Smooth muscle cell (in vitro differentiated cells): Measurements from ENCODE around the gene CHCHD6. TPM values are rescaled to one million over a fixed set of nuclear protein-coding genes. Genes with fewer than 3 reads are reported as not detected.

ENCODE experiments used
- DNase-seq: peaks from one replicate; lab custom pipeline; 2025; ENCODE audit not compliant: unreplicated experiment; lab: John Stamatoyannopoulos, UW
- H2AFZ ChIP-seq: fragments of 200-600 bp; sonication (generic); 2 replicates; pipeline ENCODE4 v1.6.0; 2016; ENCODE audit warnings: antibody characterized with exemption, low read depth, mild to moderate bottlenecking
- H3F3A ChIP-seq: fragments of 200-600 bp; sonication (generic); 2 replicates; pipeline ENCODE4 v1.6.0; 2017; ENCODE audit warnings: antibody characterized with exemption, low read depth
- H3K27ac ChIP-seq: fragments of 200-600 bp; sonication (generic); 2 replicates; pipeline ENCODE4 v1.5.1; 2016; ENCODE audit warnings: low read depth, mild to moderate bottlenecking
- H3K27me3 ChIP-seq: fragments of 200-600 bp; sonication (generic); 2 replicates; pipeline ENCODE4 v1.6.1; 2016; ENCODE audit warnings: low read depth, mild to moderate bottlenecking
- H3K36me3 ChIP-seq: fragments of 200-600 bp; sonication (generic); 2 replicates; pipeline ENCODE4 v1.5.1; 2016; ENCODE audit warnings: low read depth
- H3K4me1 ChIP-seq: fragments of 200-600 bp; sonication (generic); 2 replicates; pipeline ENCODE4 v1.5.1; 2016; ENCODE audit warnings: low read depth
- H3K4me2 ChIP-seq: fragments of 200-600 bp; sonication (generic); 2 replicates; pipeline ENCODE4 v1.6.0; 2016; ENCODE audit warnings: mild to moderate bottlenecking
- H3K4me3 ChIP-seq: fragments of 200-600 bp; sonication (generic); 2 replicates; pipeline ENCODE4 v1.5.1; 2016; ENCODE audit warnings: mild to moderate bottlenecking
- H3K79me2 ChIP-seq: fragments of 200-600 bp; sonication (generic); 2 replicates; pipeline ENCODE4 v1.6.0; 2016; ENCODE audit warnings: low read depth, mild to moderate bottlenecking
- H3K9ac ChIP-seq: fragments of 200-600 bp; sonication (generic); 2 replicates; pipeline ENCODE4 v1.6.0; 2016; ENCODE audit warnings: low read depth
- H3K9me3 ChIP-seq: fragments of 200-600 bp; sonication (generic); replicated peaks from 2 replicates; pipeline ENCODE4 v1.5.1; 2016; ENCODE audit warnings: low read depth
- H4K20me1 ChIP-seq: fragments of 200-600 bp; sonication (generic); 2 replicates; pipeline ENCODE4 v1.6.0; 2016; ENCODE audit warnings: low read depth
- CTCF ChIP-seq: fragments of 200-600 bp; sonication (generic); IDR thresholded peaks from 2 replicates; pipeline ENCODE4 v1.5.1; 2017; ENCODE audit warnings: borderline replicate concordance, mild to moderate bottlenecking, antibody characterized with exemption; ENCODE audit not compliant: insufficient read depth, poor library complexity, severe bottlenecking
- WGBS: methylation state at CpG from one replicate; pipeline ENCODE4 v1.1.7; 2016; ENCODE audit warnings: low lambda C conversion rate; 5-methylcytosine and 5-hydroxymethylcytosine counted together
- polyA plus RNA-seq: library from polyadenylated mRNA; unstranded; fragments of >200 nt; fragmentation: Nextera tagmentation; extraction: Ambion mirVana; gene quantifications from 2 replicates; pipeline ENCODE4 v1.2.1, GENCODE V29; 2016
- total RNA-seq: library from RNA; depleted of rRNA; stranded (reverse); fragments of >200 nt; gene quantifications from 2 replicates; pipeline ENCODE4 v1.2.3, GENCODE V29; 2014

CHCHD6 gene
- total and polyA plus RNA-seq, 2 experiments from 2014 or later = 6.7 to 27.2 TPM

DNA sequence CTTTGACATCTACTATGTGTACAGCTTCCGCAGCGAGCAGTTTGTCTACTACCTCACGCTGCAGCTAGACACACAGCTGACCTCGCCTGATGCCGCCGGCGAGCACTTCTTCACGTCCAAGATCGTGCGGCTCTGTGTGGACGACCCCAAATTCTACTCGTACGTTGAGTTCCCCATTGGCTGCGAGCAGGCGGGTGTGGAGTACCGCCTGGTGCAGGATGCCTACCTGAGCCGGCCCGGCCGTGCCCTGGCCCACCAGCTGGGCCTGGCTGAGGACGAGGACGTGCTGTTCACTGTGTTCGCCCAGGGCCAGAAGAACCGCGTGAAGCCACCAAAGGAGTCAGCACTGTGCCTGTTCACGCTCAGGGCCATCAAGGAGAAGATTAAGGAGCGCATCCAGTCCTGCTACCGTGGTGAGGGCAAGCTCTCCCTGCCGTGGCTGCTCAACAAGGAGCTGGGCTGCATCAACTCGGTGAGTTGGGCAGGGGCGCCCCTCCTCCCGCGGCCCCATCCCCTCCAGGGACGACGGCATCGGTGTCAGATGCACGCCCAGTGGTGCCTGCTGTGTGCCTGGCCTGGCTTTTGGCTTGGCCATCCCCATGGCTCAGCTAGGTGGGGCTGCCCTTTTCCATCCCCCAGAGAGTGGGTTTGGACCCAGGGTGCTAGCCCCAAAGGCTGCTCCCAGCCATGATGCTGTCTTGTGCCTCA, 285.4 kb downstream of the CHCHD6 start:
- Histone ChIP-seq H4K20me1 (peaks cover 100% of the 10 kb centered on the region), H3K27me3 (no peaks in the 10 kb centered on the region), H3K4me3 (no peak overlapping the region), H3K4me2 (no peak overlapping the region), H3K9me3 (no peaks in the 10 kb centered on the region), H3K4me1 (peaks cover 6% of the 10 kb centered on the region), H3F3A (no peaks in the 10 kb centered on the region), H3K36me3 (no peaks in the 10 kb centered on the region), H3K9ac (no peak overlapping the region), H3K27ac (no peak overlapping the region), H2AFZ (no peak overlapping the region), H3K79me2 (peaks cover 92% of the 10 kb centered on the region)
- 95% methylated on average over 36 of the region's 36 CpGs for WGBS
- no peak for DNase-seq
- TF ChIP-seq CTCF = no peak

DNA sequence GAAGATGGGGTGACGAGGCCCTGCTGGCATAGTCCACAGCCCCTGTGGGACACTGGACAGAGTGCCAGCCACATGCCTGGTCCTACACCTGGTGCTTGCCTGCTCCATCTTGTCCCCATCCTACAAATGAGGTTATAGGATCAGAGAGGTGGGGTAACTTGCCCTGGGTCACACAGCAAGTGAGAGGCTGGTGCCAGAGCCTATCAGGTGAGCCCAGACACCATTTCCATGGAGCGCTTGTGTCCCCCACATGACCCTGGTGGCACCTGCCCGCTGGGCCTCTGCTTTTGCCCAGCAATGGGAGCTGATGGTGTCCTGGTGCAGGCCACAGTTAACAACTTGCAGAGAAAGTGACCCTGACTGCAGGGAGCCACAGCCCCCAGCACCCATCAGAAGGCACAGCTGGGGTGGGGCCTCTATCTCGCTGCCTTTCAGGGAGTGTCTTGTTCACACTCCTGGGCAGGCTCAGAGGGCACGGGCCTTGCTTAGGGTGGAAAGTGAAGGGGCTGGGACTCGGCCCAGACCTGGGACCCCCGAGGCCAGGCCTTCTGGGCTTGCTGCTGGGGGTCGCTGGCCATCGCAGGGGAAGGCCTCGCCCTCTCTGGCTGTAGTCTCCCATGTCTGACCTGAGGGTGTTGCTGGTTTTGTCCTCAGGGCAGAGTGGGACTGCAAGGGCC, 286.1 kb downstream of the CHCHD6 start:
- Histone ChIP-seq H3K4me2 (no peak overlapping the region), H3K4me3 (no peak overlapping the region), H4K20me1 (peaks cover 100% of the 10 kb centered on the region)

GRCh38 chr3:126990890-126991289, 286.9 kb downstream of the CHCHD6 start:
- WGBS = 97% methylated on average over 5 of the region's 5 CpGs
- no peak overlapping the region for H3K9ac ChIP-seq
- H3K36me3 ChIP-seq = no peaks in the 10 kb centered on the region
- H3K4me2 ChIP-seq = no peak overlapping the region
- no peak for TF ChIP-seq CTCF
- H3K4me1 ChIP-seq = no peaks in the 10 kb centered on the region
- H3K79me2 ChIP-seq = peaks cover 94% of the 10 kb centered on the region
- no peaks in the 10 kb centered on the region for H3K9me3 ChIP-seq
- no peak overlapping the region for H3K27ac ChIP-seq
- no peak for DNase-seq
- H3K27me3 ChIP-seq = no peaks in the 10 kb centered on the region
- peaks cover 100% of the 10 kb centered on the region for H4K20me1 ChIP-seq
- no peak overlapping the region for H2AFZ ChIP-seq
- no peak overlapping the region for H3K4me3 ChIP-seq
- no peaks in the 10 kb centered on the region for H3F3A ChIP-seq

More for the DNA sequence above, 286.1 kb downstream of the CHCHD6 start:
- Histone ChIP-seq H3K9me3 (no peaks in the 10 kb centered on the region), H3K27ac (no peak overlapping the region), H3K36me3 (no peaks in the 10 kb centered on the region), H2AFZ (no peak overlapping the region), H3K79me2 (peaks cover 92% of the 10 kb centered on the region), H3K4me1 (no peaks in the 10 kb centered on the region), H3K27me3 (no peaks in the 10 kb centered on the region), H3K9ac (no peak overlapping the region), H3F3A (no peaks in the 10 kb centered on the region)
- TF ChIP-seq CTCF = no peak
- 92% methylated on average over 10 of the region's 10 CpGs for WGBS
- no peak for DNase-seq
